Esophagus squamous epithelium (tissue), 4 donors: Measurements from ENCODE around the gene SLC8A2.

Experiments used
- POLR2A ChIP-seq, 4 donors: fragments of 450-650 bp; IDR thresholded peaks; one replicate each; pipeline ENCODE4 v1.6.1; 2017; ENCODE audit warnings: antibody characterized with exemption in 4 of 4, mild to moderate bottlenecking in 4 of 4, moderate library complexity in 3 of 4
- TF ChIP-seq, protein P1 (sequence below), 6 experiments: fragments of 450-650 bp in 4 of 6; fragments of 200-600 bp in 2 of 6; sonication (generic) in 2 of 6; IDR thresholded peaks; one replicate each; pipeline ENCODE4 v1.5.1; 2016 to 2019; ENCODE audit warnings: antibody characterized with exemption in 6 of 6, mild to moderate bottlenecking in 4 of 6, moderate library complexity in 4 of 6

DNA sequence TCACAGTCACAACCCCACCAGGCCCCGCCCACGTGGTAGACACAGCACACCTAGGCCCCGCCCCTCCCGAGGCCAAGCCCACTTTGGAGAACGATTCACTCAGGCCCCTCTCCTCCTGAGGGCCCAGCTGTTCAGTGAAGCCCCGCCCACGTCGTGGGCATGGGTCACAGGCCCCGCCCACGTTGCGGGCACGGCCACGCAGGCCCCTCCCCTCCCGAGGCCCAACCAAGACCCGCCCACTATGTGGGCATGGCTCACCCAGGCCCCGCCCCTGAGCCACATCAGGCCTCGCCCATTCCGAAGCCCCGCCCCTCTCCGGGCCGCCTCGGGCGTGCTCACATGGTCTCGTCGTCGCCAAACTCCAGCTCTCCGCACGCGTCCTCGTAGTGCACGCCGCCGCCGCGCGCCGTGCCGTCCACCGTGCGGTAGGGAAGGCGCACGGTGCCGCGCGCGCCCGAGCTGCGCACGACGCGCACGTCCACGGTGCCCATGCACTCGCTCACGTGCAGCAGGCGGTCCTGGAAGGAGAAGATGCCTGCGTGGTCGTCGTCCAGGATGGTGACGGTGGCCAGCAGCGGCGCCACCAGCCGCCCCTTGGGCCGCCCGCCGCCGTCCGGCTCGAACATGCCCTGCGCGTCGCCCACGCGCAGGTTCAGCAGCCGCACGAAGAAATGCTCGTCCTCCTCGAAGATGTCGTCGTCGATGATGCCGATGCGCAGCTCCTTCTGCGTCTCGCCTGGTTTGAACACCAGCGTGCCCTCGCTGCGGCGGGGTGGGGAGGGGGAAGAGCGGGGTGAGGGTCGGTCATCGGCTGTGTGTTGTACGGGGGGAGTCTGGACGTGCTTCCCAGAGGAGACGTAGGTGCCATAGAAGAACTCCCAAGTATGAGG, 24.0 kb downstream of the SLC8A2 start:
- TF ChIP-seq, protein P1, sequence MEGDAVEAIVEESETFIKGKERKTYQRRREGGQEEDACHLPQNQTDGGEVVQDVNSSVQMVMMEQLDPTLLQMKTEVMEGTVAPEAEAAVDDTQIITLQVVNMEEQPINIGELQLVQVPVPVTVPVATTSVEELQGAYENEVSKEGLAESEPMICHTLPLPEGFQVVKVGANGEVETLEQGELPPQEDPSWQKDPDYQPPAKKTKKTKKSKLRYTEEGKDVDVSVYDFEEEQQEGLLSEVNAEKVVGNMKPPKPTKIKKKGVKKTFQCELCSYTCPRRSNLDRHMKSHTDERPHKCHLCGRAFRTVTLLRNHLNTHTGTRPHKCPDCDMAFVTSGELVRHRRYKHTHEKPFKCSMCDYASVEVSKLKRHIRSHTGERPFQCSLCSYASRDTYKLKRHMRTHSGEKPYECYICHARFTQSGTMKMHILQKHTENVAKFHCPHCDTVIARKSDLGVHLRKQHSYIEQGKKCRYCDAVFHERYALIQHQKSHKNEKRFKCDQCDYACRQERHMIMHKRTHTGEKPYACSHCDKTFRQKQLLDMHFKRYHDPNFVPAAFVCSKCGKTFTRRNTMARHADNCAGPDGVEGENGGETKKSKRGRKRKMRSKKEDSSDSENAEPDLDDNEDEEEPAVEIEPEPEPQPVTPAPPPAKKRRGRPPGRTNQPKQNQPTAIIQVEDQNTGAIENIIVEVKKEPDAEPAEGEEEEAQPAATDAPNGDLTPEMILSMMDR (IDR thresholded peaks at IDR 0.05), result no peak
- TF ChIP-seq POLR2A (IDR thresholded peaks at IDR 0.05), result no peak
